GM19438 (cell line): ENCODE results near the gene HTRA1.

Source experiments
- ATAC-seq: cut with Tn5 transposase; IDR thresholded peaks from one replicate; pipeline ENCODE4 v1.9.1; 2021; ENCODE audit warnings: low read depth; ENCODE audit not compliant: unreplicated experiment

HTRA1 gene

DNA sequence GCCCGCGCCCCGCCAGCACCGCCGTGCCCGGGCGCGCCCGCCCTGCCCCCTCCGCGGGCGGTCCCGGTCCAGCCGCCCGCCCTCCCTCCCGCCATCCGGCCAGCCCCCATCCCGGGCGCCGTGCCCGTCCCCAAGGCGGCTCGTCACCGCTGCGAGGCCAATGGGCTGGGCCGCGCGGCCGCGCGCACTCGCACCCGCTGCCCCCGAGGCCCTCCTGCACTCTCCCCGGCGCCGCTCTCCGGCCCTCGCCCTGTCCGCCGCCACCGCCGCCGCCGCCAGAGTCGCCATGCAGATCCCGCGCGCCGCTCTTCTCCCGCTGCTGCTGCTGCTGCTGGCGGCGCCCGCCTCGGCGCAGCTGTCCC is at the start of gene HTRA1:
HTRA1 (plus strand) TSS at position 187 of the 362 bp plus-strand sequence; CDS start at position 287, 100 bp downstream.
- ATAC-seq, result no peak

GRCh38 chr10:122413327-122413726 is 48.0 kb upstream of the HTRA1 start:
- no peak for ATAC-seq

- ATAC-seq, result no peak
Measured at GRCh38 chr10:122417667-122418066, 43.7 kb upstream of the HTRA1 start.

GRCh38 chr10:122419016-122419415 is 42.3 kb upstream of the HTRA1 start:
- ATAC-seq, result no peak

DNA sequence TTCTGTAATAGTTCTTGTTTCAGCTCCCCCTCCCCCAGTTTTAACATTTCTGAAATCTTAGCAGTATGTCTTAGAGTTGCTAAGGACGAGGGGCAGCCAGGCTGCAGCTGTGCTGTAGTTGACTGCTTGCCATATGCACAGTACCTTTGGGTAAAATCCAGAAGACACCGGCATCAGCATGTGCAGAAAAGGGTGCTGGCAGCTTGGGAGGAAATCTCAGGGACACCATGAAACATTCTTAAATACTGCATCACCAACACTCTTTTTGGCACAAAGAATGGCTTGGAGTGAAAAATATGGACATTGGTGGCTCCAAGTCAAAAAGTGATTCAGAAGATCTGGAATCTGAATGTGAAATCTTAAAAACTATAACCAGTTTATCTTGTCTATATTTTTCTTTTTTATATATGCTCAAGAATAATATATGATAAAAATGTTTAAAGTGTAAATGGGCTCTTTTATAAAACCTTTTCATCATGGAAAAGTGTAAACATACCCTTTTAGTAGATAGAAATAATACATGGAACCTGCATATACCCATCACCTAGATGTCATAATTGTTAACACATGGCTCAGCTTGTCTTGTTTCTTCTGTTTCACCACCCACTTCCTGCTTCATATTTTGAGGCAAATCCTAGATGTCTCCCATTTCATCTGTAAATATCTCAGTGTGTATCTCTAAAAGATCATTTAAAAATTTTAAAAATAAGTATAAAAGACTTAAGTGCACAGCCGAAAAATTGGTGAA is 41.3 kb upstream of the HTRA1 start:
- no peak for ATAC-seq

- no peak for ATAC-seq
Measured at GRCh38 chr10:122420624-122421007, 40.7 kb upstream of the HTRA1 start.

- ATAC-seq, result no peak
Measured at GRCh38 chr10:122421054-122421625, 40.2 kb upstream of the HTRA1 start.

GRCh38 chr10:122421742-122422141 is 39.6 kb upstream of the HTRA1 start:
- no peak for ATAC-seq

GRCh38 chr10:122422266-122422989 is 38.9 kb upstream of the HTRA1 start:
- no peak for ATAC-seq

DNA sequence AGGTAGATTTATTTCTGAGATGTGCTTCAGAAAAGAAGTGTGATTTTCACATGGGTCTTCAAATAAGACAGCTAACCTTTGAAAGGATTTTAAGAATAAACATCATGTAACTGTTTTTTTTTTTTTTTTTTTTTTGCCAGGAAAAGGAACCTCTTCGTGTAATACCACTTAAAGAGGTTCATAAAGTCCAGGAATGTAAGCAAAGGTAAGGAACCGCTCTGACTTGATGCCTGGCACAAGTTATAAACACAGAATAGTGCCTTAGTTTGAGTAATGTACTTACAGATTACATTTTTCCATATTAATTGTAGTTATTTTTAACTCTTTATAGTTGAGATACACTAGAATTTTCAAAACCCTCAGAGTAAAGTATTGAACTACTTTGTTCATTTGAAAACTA is 37.3 kb upstream of the HTRA1 start:
- ATAC-seq, result no peak

DNA sequence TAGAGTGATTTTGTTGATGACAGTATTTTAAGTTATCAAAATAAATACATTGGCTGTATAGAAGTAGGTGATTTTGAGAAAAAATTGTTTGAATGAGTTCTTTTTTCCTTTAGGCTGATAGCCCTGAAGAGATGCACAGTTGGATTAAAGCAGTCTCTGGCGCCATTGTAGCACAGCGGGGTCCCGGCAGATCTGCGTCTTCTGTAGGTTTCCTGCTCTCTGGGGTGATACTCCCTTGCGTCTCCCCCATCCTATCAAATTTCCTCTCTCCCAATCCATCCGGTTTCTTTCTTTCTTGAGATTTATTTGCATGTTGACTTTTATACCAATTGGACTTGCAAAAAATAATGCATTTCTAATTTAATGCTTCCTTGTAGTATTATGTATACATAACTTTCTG is 34.5 kb upstream of the HTRA1 start:
- ATAC-seq, result no peak

GRCh38 chr10:122427280-122427679 is 34.1 kb upstream of the HTRA1 start:
- no peak for ATAC-seq

GRCh38 chr10:122435212-122435827 is 26.0 kb upstream of the HTRA1 start:
- ATAC-seq, result no peak

DNA sequence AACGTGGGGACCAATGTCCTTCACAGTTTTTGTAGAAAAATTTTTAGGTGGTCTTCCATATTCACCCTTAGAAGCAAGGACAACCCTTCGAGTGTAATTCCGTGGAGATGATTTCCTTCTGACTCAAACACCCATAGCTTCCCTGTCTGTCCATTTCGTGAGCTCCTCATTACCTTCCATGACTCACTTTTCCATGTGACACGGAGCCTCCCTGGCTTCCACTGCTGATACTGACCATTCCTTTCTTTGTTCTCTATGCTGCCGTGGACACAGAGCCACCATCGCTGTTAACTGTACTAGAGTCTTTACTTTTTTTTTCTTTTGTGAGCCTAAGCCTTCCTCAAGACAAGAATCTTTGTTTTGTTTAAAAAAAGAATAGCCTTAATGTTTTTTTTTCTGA is 19.4 kb upstream of the HTRA1 start:
- ATAC-seq, result no peak

- no peak for ATAC-seq
Measured at GRCh38 chr10:122445469-122445868, 15.9 kb upstream of the HTRA1 start.

- no peak for ATAC-seq
Measured at GRCh38 chr10:122445904-122446303, 15.4 kb upstream of the HTRA1 start.

GRCh38 chr10:122446668-122447423 is 14.5 kb upstream of the HTRA1 start:
- no peak for ATAC-seq

- ATAC-seq, result no peak
Measured at GRCh38 chr10:122448600-122448999, 12.8 kb upstream of the HTRA1 start.

- ATAC-seq, result no peak
Measured at GRCh38 chr10:122449153-122449552, 12.2 kb upstream of the HTRA1 start.

DNA sequence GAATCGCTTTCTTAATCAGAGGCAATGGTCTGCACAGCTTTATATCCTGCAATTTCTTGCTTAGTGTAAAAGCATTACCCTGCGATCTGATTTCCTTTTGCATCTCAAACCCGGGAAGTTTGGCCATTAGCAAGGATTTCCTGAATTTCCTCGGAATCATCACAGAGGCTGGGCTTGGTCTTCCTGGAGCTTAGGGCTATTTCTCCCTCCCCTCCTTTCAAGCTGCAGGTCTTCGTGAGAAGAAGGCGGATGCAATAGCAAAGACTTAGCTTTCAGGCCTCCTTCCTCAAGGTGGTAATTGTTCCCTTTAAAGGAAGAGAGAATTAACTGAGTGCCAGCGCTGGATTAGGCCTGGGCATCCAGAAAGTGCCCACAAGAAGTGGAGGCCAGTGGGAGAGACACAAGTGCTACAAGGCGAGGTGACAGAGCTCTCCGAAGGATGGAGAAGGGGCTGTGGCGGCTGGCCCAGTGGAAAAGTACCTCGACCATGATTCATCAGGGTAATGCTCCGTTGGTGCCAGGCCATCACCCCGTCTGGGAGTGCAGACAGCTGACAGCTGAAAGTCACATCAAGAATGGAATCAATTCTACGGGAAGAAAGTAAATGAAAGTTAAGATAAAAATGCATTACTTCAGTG is 10.9 kb upstream of the HTRA1 start:
- ATAC-seq, result no peak
